Stimulated activated CD8-positive, alpha-beta memory T cell treated with anti-CD3 and anti-CD28 coated beads, Interleukin-4, amount 100 ng/mL, for 1 hour (primary cell): Measurements from ENCODE around the gene PINLYP.
"Not testable (repeated sequence)": the region's sequence is repeated elsewhere in the genome, so short reads cannot be mapped to it uniquely, and the experiment has no call there.

ENCODE experiments used
- DNase-seq, 2 donors: peaks; one replicate each; pipeline ENCODE4 v3.0.0-alpha.2; 2020; ENCODE audit warnings: low read depth in 2 of 2, low spot score in 1 of 2

Gene PINLYP

GRCh38 chr19:43578787-43579186 is 3.2 kb downstream of the PINLYP start:
- DNase-seq, result no peak

- DNase-seq, result no peak
Observed at GRCh38 chr19:43581467-43581866, 5.9 kb downstream of the PINLYP start.

GRCh38 chr19:43582495-43582894 is 6.9 kb downstream of the PINLYP start:
- no peak for DNase-seq

- no peak for DNase-seq
Observed at GRCh38 chr19:43584484-43584883, 8.9 kb downstream of the PINLYP start.

GRCh38 chr19:43586346-43586745 is 10.7 kb downstream of the PINLYP start:
- DNase-seq, result no peak

GRCh38 chr19:43587029-43587428 is 11.4 kb downstream of the PINLYP start:
- not testable (repeated sequence) for DNase-seq

GRCh38 chr19:43589277-43589676 is 13.7 kb downstream of the PINLYP start:
- DNase-seq, result no peak

- no peak for DNase-seq
Observed at GRCh38 chr19:43589678-43590077, 14.1 kb downstream of the PINLYP start.

- DNase-seq, result no peak
Observed at GRCh38 chr19:43591904-43592772, 16.5 kb downstream of the PINLYP start.

- DNase-seq, result no peak
Observed at GRCh38 chr19:43592800-43593350, 17.3 kb downstream of the PINLYP start.

- no peak for DNase-seq
Observed at GRCh38 chr19:43594081-43594697, 18.6 kb downstream of the PINLYP start.

GRCh38 chr19:43594710-43595604 is 19.4 kb downstream of the PINLYP start:
- DNase-seq, result peak in 1 of 2 donors; percentile 42

- DNase-seq, result no peak
Observed at GRCh38 chr19:43595605-43595998, 20.0 kb downstream of the PINLYP start.

GRCh38 chr19:43595999-43596841 is 20.6 kb downstream of the PINLYP start, which contains the start of the genes IRGQ and ZNF576:
Gene IRGQ (minus strand): TSS chr19:43596134. CDS start chr19:43595338, 796 bp downstream.
Gene ZNF576 (plus strand): TSS chr19:43596595. CDS start chr19:43597109, 514 bp downstream.
- peak; percentile 100 for DNase-seq

GRCh38 chr19:43596842-43597461 is 21.4 kb downstream of the PINLYP start:
- no peak for DNase-seq

- no peak for DNase-seq
Observed at GRCh38 chr19:43597876-43598275, 22.3 kb downstream of the PINLYP start.

GRCh38 chr19:43598445-43599240 is 23.0 kb downstream of the PINLYP start:
- no peak for DNase-seq

- no peak for DNase-seq
Observed at GRCh38 chr19:43599635-43600295, 24.2 kb downstream of the PINLYP start.
